DMS114 treated with DMSO at 0.1 percent for 48 hours (cell line): ENCODE measurements around the gene MYRIP.

Source experiments
- DNase-seq: peaks from one replicate; lab custom pipeline; 2025; ENCODE audit not compliant: unreplicated experiment; lab: John Stamatoyannopoulos, UW

MYRIP gene

DNA sequence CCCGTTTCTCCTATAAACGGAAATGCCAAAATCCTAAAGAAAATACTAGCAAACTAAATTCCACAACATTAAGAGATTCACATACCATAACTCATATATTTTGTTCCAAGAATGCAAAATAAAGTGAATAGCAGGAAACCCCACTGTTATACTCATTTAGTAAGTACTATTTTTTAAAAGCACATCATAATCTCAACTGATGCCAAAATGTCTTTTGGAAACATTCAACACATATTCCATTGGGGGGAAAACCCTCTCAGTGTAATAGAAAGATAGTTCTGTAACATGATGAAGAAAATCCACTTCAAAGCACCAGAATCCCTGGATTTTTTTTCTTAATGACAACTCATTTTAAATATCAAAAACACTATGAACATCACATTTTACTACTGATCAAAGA lies 407.1 kb downstream of the MYRIP start:
- no peak for DNase-seq

DNA sequence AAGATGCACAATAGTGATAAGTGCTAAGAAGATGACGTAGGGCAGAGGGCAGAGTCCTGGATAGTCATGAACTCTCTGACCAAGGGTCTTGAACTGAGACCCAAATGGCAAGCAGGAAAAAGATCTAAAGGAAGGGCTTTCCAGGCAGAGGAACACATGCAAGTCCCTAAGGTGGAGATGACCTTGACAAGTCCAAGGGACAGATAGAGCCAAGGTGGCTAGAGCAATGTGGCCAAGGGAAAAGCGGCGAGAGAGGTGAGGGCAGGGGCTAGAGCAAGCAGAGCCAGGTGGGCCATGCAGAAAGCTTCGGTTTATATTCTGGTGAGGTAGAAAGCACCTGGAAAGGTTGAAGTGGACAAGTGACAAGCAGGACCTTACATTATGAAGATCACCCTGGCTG lies 414.4 kb downstream of the MYRIP start:
- no peak for DNase-seq

DNA sequence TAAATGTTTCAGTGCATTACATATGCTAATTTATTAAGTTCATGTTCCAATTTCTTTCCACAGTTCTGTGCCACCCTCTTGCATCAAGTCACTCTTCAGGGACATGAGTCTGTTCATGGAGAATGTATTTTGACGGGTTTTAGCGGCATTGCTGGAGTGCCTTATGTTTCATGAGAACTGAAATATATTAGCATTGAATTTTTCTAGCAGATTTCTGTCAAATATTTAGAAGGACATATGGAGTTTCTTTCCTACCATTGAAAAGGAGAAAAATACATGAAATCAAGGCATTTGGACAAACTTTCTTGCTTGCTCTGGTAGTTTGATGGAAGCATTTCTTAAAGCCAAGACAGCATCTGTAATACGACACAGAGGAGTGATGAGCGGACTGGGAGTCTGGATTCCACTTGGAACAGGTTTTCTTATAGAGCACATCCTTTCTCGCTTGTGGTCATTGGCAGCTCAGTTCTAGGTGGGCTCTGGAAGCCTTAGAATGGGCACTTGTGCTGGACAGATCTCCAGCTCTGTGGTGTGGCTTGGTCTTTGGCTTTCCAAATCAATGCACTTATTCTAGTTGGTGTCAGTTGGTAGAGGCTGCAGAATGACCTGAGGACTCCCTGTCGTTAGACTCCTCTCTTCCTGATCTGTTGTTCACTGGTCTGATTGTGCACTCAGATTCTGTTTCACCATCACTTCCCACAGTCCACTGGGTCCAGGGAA lies 415.5 kb downstream of the MYRIP start:
- no peak for DNase-seq

DNA sequence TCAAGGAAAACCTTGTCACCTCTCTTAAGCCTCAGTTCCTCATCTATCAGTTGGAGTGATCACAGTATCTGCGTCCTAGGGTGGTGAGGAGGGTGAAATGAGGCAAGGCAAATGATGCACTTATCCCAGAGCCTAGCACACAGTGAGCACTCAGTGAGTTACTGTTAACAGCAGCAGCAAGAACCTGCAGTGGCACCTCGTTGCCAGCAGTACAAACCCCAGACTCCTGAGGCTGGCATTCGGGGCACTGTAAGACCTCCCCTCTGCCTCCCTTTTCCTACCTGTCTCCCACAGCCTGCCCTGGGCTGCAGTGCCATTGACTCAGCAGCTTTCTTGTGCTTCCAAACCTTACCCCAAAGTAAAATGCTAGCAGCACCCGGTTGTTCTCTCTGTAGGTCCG lies 417.2 kb downstream of the MYRIP start:
- DNase-seq: no peak

DNA sequence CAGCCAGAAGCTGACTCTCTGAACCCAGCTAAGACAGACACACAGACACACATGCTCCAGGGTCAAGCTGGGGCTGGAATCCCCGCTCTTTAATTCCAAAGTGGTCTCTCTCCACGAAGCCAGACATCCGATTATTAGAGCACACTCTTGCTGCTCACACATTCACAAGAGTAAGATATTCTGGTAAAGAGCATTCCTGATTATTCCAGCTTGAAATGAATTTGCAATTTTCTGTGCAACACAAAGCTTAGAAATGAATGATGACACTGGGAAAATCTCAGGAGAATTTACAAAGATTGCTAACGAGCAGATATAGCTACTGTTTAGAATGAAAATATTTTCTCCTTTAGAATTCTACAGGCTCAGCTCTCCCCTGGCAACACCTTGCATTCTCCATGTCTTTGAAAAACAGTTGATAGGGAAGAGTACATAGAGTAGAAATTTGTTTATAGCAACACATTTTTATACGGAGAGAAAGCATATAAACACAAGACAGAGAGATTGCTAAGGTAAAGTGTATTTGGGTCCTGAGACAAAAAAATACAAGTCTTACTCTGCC lies 419.5 kb downstream of the MYRIP start:
- no peak for DNase-seq

DNA sequence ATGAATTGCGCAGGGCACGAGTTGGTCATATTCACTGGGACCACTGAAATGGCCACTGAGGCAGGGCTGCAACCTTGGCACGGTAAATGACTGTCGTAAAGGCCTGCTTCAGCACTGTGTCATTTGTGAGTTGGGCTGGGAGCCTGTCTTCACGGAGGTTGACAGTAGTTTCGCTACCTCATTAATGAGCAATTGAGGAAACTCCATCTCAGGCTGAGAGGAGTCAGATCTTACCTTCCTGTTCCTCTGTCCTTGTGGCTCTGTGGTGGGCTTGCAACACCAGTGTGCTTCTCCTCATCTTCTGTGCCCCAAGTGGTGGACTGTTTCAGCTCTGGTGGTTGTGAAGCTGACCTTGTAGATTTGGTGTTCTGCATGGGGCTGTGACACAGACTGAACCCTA lies 420.0 kb downstream of the MYRIP start:
- DNase-seq: no peak

DNA sequence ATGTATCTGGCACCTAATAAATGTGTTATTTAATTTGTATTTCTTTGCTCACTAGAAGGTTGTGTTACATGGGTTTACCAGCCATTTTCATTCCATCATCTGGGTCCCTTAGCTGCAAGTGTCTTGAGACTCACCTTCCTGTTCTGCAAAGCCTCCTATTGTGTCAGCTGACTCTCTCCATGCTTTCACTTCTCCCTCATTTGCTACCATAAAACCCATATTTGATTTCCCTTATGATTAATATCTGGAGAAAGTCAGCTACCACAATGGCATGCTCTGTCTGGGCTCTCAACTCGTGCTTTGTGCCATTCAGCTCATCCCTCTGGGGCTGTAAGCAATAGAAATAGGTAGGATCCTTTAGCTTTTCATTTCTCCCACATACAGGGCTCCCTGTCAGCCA lies 420.6 kb downstream of the MYRIP start:
- DNase-seq: no peak

DNA sequence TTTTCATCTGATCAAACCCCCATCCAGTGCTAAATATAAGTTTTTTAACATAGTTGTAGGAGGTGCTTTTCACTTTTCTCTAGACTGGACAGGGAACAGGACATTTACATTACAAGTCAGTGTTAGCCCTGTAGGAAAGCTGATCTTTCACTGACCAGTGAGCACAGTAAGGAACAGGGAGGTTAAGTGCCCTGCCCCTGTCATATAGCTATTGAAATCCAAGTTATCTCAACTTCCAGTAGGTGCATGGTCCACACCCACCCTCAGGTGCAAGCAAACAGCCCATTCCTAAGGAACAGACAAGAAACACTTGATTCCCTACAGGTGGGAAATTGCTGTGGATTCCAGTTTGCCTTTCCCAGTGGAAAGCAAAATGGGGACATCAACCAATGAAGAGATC lies 421.0 kb downstream of the MYRIP start:
- no peak for DNase-seq

DNA sequence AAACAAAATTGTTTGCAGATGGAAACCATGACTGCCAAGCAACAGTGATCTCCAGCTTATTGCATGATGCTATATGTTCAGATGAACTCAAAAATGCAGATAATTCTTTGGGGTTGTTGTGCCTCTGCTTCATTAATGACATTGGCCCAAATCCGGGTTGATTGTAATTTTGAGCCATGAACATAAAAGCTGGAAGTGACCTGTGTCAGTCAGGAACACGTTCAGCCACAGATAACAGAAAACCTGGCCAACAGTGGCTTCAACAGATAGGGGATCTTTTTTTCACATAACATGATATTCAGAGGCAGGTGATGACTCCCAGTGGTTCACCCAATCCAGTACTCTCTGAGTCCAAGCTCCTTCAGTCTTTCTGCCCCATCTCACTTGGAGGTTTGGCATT lies 423.2 kb downstream of the MYRIP start:
- no peak for DNase-seq

DNA sequence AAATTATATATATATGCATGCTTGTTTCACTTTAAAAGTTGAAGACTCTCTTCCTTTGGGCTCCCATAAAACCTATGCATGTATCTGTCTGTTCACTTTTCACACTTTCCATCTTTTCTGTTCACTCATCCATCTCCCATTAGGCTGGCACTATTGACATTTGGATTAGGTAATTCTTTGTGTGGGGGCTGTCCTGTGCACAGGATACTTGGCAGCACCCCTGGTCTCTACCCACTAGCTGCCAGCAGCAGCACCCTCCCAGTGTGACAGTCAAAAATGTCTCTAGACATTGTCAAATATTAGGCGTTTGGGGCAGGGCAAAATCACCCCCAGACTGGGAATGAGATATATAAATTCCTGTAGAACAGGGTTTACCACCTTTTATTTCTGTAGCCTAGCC lies 427.8 kb downstream of the MYRIP start:
- DNase-seq: no peak

DNA sequence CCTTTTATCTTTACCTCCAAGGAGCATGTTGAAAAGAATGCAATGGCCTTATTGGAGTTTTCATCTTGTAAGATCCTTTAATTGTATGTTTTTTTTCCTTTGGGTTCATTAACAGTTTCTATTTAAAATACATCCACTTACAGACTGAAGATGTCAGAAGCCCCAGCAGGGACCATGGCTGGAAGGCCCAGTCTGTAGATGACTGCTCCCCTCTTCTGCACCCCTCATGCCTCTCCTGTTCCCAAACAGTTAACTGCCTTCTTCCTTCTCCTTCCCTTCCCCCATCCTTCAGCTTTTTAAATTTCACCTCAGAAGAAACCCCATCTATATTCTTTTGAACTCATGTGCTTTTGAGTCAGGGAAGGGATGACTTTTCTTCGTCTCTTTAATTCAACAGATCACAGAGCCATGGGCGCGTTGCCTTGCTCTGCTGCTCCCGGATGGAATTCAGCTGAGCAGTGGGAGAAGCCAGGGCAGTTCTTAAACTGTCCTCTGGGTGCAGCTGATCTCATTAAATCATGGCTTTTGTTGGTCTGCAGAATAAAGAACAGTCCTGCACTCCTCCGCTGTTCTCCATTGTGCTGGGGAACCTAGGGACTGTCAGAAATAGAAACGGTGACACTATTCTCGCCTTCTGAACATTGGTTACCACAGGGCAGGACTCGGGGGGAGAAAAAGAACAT lies 428.6 kb downstream of the MYRIP start:
- DNase-seq: no peak

DNA sequence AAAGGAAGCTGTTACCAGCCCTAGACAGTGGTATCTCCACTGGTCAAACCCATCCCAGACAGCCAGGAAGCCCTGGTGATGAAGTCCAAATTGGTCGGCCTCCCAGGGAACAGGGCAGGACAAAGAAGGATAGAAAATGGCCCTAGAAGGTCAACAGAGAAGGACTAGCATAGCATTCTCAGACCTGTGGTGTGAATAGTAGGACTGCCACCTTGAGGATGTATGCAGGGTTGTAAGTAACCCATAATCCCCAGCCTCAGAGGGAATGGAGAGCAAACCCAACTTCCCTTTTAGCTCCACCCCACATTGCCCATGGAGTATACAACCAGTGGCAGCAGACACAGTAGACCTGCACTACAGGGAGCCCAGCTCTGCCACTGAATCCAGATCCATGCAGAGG lies 431.5 kb downstream of the MYRIP start:
- no peak for DNase-seq

DNA sequence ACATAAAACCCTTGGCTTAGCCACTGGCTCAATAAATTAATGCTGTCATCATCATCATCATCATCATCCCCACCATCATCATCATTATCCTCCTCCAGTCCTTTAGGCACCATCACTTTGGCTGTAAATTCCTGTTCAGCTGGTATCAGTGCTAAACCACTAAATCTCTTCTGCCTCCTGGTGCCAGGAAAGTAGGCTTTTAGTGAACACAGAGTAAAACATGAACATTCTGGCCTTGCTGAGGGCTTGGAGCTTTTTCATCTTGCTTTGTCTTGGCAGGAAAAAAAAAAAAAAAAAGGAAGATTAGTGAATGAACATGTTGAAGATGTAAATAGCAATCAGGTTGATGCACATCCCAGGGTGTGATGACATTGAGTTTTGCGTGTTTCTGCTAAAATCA lies 432.8 kb downstream of the MYRIP start:
- no peak for DNase-seq

DNA sequence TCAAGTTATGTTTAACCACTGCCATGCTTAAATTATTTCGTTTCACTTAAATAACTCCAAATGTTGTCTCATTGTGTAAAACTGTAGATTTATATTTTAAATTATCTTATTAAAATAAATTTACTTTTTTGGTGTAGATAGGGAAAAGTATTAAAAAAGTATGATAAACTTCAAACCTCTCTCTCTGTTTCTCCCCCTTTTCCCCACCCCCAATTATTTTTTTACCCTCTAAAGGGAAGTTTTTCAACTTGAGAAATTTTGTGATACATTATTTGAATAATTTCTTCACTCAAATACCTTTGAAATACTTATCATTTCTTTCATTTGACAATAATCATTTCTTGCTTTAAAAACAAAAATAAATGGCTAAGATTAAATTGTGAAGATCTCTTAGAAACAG lies 433.2 kb downstream of the MYRIP start:
- DNase-seq: no peak

DNA sequence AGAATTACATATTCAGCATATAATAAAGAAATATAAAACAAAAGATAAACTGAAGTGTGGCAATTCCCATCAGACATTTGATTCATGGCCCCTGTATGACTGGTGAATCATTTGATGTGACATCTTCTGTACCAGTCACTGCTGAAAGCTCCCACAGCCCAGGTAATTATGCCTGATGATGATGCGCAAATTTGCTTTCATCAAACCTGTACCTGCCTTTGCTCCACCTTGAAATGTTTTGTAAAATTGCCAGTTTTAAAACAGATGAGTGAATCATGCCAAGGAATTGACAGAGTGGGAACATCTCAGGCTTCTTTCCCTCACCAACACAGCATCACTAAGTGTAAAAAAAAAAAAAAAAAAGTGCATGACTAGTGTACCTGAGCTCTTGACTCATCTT lies 433.6 kb downstream of the MYRIP start:
- no peak for DNase-seq

DNA sequence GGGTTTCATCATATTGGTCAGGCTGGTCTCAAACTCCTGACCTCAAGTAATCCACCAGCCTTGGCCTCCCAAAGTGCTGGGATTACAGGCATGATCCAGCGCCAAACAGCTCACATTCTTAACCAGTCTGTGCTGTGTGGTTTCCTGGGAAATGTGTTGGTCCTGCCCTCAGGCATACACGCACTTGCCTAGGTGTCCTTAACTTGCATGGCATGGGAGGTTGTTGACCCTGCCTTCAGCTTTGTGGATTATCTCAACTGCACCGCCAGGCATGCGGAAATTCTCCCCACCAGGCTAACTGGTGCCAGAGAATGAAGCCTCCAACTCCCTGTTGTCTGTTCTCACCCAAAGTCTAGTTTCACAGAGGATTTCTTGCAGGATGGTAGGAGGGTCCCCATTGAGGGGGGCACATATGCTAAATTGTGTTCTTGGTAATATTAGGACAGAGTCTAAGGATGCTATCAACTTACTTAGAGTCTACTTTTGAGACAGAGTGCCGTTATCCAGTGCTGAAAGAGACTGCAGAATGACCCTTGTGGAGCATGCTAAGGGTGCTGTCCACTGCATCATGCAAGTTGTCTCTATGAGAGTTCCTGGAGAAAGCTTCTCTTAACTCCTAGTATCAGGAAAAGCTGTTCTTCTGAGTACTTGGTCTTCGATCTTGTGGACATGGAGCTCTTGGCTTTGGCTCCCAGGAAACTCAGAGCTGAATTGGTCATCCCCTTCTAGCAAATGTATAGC lies 438.5 kb downstream of the MYRIP start:
- DNase-seq: no peak

DNA sequence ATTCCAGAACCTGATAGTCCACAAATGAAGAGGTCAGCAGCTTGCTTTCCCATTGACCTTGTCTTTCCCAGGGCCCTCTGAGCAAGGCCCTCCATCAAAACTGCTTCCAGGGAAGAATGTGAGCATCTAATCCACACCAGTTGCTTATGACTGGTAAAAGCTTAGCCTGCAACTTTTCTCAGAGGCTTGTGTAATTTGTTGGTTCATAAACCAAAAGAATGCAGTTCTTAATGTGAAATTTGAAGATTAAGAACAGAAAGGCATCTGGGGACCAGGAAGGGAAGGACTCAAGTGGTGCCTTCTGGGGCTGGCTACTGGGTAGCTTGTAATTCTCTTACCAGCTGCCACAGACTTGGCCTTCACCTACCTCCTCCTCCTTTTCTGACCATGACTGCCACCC lies 439.2 kb downstream of the MYRIP start:
- DNase-seq: no peak

DNA sequence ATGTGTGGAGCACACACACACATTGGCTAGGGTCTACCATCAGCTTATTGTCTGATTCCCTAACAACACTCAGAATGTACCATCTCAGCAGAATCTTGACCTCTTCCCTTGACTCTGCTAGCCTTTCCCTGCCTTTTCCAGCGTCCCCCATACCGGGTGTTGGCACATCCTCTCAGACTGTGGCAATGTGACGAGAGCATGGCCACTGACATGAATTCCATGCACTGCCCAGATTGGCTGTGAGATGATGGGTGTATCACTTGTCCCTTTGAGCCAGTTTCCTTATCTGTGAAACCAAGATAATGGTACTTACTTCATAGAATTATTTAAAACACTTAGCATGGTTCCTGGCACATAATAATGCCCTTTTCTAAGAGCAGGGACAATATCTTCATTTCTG lies 439.8 kb downstream of the MYRIP start:
- DNase-seq: no peak

DNA sequence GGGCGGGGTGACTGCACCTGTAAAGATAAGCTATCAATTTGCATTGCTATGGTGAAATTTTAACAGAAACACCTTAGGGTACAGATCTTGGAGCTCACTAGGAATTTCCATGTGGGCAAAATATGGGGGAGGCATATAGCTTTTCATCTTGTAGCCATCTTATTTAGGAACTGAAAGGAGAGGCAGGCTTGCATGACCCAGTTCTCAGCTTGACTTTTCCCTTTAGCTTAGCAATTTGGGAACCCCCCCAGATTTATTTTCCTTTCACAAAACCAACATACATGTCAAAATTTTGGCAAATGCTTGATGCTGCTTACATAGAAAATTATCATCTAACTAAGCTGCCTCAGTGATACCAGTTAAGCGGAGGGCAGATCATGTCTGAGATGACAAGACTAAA lies 445.1 kb downstream of the MYRIP start:
- no peak for DNase-seq

DNA sequence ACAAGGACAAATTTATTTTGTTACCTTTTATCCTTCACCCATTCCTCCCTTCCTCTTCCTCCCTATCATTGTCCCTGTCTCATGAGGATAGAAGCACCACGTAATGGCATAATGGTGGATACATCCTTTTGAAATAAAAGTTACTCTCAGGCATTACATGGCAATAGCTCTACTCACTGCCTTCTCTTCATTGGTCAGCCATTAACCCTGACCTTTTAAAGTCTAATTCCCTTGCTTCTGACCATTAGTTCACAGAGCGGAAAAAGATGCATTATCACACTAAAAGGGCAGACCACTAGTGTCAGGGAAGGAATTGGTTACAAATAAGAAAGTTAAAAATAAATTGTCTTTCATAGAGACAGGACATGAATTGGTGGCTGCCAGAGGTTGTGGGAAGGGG lies 445.5 kb downstream of the MYRIP start:
- DNase-seq: no peak

DNA sequence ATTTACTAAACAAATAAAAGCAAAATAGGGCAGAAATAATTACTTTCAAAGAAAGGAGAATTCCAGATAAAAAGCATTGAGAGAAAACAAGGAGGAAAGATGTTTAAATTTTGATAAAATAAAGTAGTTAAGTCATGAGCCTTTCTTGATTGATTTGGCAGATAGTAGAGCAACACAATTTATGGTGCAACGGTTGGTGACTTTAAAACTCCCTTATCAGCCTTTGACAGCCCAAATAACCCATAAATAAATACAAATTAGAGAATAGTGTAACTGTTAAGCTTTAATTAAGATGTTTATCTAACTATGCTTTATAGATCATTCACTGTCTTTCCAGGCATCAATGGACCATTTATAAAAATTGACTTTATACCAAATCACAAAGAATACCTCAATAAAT lies 446.1 kb downstream of the MYRIP start:
- DNase-seq: no peak

DNA sequence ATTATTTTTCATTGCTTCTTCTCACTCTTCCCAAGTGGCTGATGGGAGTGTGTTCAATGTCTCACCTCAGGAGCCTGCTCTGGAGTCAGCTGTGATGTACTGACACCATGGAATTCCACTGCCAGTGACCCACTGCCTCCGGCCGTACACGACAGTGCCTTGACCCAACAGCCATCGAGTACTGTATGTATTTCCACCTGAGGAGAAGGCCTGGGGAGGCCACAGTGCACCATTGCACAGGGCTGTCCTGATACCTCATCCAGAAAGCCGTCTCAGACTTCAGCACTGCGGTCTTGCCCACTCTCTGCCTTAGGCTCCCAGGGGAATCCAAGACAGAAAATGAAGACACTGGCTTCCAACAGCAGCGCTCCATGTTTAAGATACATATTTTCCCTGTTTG lies 448.7 kb downstream of the MYRIP start:
- no peak for DNase-seq
